Measurements from ENCODE around the gene SEC16B.

Gene SEC16B

DNA sequence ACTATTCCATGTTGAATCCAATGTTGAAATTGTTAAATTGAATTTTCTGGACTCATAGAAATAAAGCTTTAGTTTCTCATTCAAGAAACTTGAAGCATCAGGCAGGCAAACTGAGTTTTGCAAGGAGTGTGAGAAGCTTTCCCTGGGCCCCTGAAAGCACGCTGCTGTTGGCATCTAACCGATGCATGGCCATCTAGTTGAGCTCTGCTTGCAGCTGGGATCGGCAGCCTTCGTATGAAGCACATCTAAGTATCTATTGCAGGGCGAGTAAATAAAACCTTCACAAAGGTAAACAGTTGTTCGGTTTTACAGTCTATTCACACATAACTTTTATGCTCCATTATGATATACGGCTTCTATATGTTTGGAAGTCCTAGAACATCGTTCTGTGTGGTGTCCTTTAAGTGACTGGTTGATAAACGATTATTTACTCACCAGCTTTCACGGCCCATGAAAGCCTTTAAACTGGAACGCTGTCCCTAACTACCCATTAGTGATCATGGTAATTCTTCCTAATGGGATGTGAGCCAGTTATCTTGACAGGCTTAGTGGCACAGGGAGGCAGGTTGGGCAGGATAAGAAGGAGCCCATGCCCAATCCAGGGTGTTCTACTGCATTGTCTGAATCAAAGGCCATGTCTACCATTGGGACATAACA is 71.7 kb downstream of the SEC16B start:
- no peak overlapping the region for H2AFZ ChIP-seq (ENCODE audit: low read length)
- no peak overlapping the region for H3K4me2 ChIP-seq (ENCODE audit: low read length)
- no peaks in the 10 kb centered on the region for H3K79me2 ChIP-seq (ENCODE audit: insufficient read depth, low read length)
- H3K4me1 ChIP-seq (ENCODE audit: insufficient read depth, low read length, severe bottlenecking), result no peaks in the 10 kb centered on the region
- H3K9ac ChIP-seq (ENCODE audit: low read length), result no peak overlapping the region
- H3F3A ChIP-seq (ENCODE audit: insufficient read depth, low read length), result no peaks in the 10 kb centered on the region
- H3K9me3 ChIP-seq (ENCODE audit: low read length), result no peaks in the 10 kb centered on the region
- no peaks in the 10 kb centered on the region for H3K36me3 ChIP-seq (ENCODE audit: insufficient read depth, low read length)
- H3K27ac ChIP-seq (ENCODE audit: low read depth, low read length, poor library complexity, severe bottlenecking), result no peak overlapping the region
- H4K20me1 ChIP-seq (ENCODE audit: insufficient read depth, low read length), result no peaks in the 10 kb centered on the region
- no peaks in the 10 kb centered on the region for H3K27me3 ChIP-seq (ENCODE audit: insufficient read depth, low read length)
- no peaks in the 10 kb centered on the region for H3K9me2 ChIP-seq (ENCODE audit: low read depth, low read length)
- TF ChIP-seq, protein P1, sequence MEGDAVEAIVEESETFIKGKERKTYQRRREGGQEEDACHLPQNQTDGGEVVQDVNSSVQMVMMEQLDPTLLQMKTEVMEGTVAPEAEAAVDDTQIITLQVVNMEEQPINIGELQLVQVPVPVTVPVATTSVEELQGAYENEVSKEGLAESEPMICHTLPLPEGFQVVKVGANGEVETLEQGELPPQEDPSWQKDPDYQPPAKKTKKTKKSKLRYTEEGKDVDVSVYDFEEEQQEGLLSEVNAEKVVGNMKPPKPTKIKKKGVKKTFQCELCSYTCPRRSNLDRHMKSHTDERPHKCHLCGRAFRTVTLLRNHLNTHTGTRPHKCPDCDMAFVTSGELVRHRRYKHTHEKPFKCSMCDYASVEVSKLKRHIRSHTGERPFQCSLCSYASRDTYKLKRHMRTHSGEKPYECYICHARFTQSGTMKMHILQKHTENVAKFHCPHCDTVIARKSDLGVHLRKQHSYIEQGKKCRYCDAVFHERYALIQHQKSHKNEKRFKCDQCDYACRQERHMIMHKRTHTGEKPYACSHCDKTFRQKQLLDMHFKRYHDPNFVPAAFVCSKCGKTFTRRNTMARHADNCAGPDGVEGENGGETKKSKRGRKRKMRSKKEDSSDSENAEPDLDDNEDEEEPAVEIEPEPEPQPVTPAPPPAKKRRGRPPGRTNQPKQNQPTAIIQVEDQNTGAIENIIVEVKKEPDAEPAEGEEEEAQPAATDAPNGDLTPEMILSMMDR (IDR thresholded peaks at IDR 0.05; ENCODE audit: low read length), result no peak
- no peak for TF ChIP-seq EZH2 (IDR thresholded peaks at IDR 0.05; ENCODE audit: borderline replicate concordance, low read length)
- H3K4me3 ChIP-seq (ENCODE audit: low read depth, low read length, poor library complexity, severe bottlenecking), result no peak overlapping the region

DNA sequence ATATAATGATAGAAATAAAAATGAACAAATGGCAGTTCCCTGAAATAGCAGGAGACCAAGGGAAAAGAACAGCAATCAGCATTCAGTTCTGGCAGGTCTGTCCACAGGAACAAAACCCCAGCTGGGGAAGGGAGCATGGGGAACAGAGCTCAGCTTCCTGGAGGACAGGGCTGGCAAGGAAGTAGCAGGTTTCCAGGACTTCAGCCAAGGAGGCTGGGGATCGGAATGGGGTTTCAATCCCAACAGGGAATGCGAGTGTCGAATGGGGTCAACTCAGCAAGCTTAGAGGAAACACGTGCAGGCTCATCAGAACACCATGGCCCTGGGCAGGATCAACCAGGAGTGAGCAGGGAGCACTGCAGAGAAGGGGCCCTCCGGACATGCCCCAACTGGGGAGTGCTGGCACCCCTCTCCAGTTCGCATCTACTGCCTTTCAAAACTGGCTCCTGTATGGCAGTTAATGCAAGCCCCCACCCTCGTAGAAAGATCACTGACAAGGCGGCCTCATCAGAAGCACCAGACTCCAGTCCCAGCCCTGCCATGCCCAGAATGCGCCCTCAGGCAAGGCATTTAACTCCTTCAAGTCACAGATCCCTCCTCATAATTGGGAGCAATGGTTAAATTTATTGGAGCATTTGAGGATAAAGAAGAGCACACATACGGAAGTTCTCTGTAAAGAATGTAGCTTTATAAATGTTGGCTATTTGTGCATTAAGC is 72.4 kb downstream of the SEC16B start:
- Histone ChIP-seq H3K4me2 (ENCODE audit: low read length) (no peak overlapping the region), H3K36me3 (ENCODE audit: insufficient read depth, low read length) (no peaks in the 10 kb centered on the region), H3K27me3 (ENCODE audit: insufficient read depth, low read length) (no peaks in the 10 kb centered on the region), H3K9me2 (ENCODE audit: low read depth, low read length) (no peaks in the 10 kb centered on the region), H3K9me3 (ENCODE audit: low read length) (no peaks in the 10 kb centered on the region), H2AFZ (ENCODE audit: low read length) (no peak overlapping the region), H3K4me3 (ENCODE audit: low read depth, low read length, poor library complexity, severe bottlenecking) (no peak overlapping the region), H3K27ac (ENCODE audit: low read depth, low read length, poor library complexity, severe bottlenecking) (no peak overlapping the region), H3F3A (ENCODE audit: insufficient read depth, low read length) (no peaks in the 10 kb centered on the region), H4K20me1 (ENCODE audit: insufficient read depth, low read length) (no peaks in the 10 kb centered on the region), H3K4me1 (ENCODE audit: insufficient read depth, low read length, severe bottlenecking) (no peaks in the 10 kb centered on the region), H3K9ac (ENCODE audit: low read length) (no peak overlapping the region), H3K79me2 (ENCODE audit: insufficient read depth, low read length) (no peaks in the 10 kb centered on the region)
- TF ChIP-seq, protein P1 (IDR thresholded peaks at IDR 0.05; ENCODE audit: low read length), result no peak
- TF ChIP-seq EZH2 (IDR thresholded peaks at IDR 0.05; ENCODE audit: borderline replicate concordance, low read length), result no peak

Measured in OCI-LY1 (cell line).